WTC11 (cell line): ENCODE data around the gene TSR3. TPM values are rescaled to one million over a fixed set of nuclear protein-coding genes. Genes with fewer than 3 reads are reported as not detected.

Experiments used
- ATAC-seq: fragments of 200-7000 bp; cut with Tn5 transposase; 2 replicates; pipeline ENCODE4 v1.10.0; 2021; ENCODE audit warnings: mild to moderate bottlenecking, moderate library complexity
- CTCF ChIA-PET: fragments of 300-600 bp; sonication (Branson Sonifier 250); formaldehyde crosslinking; loops from one replicate; lab custom pipeline; 2021; ENCODE audit warnings: antibody characterized with exemption; lab: Charles Lee
- POLR2A ChIA-PET: fragments of 350-600 bp; sonication (Branson Sonifier 250); formaldehyde crosslinking; loops from one replicate; lab custom pipeline; 2021; ENCODE audit warnings: antibody characterized with exemption; lab: Charles Lee
- DNase-seq: peaks from one replicate; pipeline ENCODE4 v3.0.0; 2021; ENCODE audit warnings: low spot score
- H3K27ac Mint-ChIP-seq: 2 replicates; pipeline ENCODE4 v1.8.0; 2021; ENCODE audit warnings: mixed read lengths
- H3K27me3 Mint-ChIP-seq: 2 replicates; pipeline ENCODE4 v1.8.0; 2021; ENCODE audit warnings: low read depth, mild to moderate bottlenecking, moderate library complexity, mixed read lengths
- H3K36me3 Mint-ChIP-seq: 2 replicates; pipeline ENCODE4 v1.8.0; 2021; ENCODE audit warnings: mixed read lengths
- H3K4me1 Mint-ChIP-seq: 2 replicates; pipeline ENCODE4 v1.8.0; 2022; ENCODE audit warnings: mixed read lengths
- H3K4me3 Mint-ChIP-seq: 2 replicates; pipeline ENCODE4 v1.8.0; 2021; ENCODE audit warnings: mild to moderate bottlenecking, moderate library complexity, mixed read lengths
- H3K9me3 Mint-ChIP-seq: 2 replicates; pipeline ENCODE4 v1.8.0; 2021; ENCODE audit warnings: mixed read lengths
- CREB1 ChIP-seq: sonication (generic); formaldehyde crosslinking; IDR thresholded peaks from 2 replicates; pipeline ENCODE4 v1.8.0; 2023; ENCODE audit warnings: mild to moderate bottlenecking, missing genetic modification reagents
- CTCF ChIP-seq: fragments of 200-600 bp; IDR thresholded peaks from 2 replicates; pipeline ENCODE4 v1.8.0; 2022; ENCODE audit warnings: antibody characterized with exemption
- ELF4 ChIP-seq: sonication (generic); formaldehyde crosslinking; IDR thresholded peaks from 2 replicates; pipeline ENCODE4 v1.8.1; 2022; ENCODE audit warnings: low read depth, mild to moderate bottlenecking, moderate library complexity, missing genetic modification reagents
- FOXP1 ChIP-seq: sonication (generic); formaldehyde crosslinking; IDR thresholded peaks from 2 replicates; pipeline ENCODE4 v1.8.0; 2022; ENCODE audit warnings: missing genetic modification reagents, mild to moderate bottlenecking, moderate library complexity, borderline replicate concordance
- GABPB1 ChIP-seq: sonication (generic); formaldehyde crosslinking; IDR thresholded peaks from 2 replicates; pipeline ENCODE4 v1.8.1; 2023; ENCODE audit warnings: mild to moderate bottlenecking, missing genetic modification reagents
- IRF2 ChIP-seq: sonication (generic); formaldehyde crosslinking; IDR thresholded peaks from 2 replicates; pipeline ENCODE4 v1.8.0; 2022; ENCODE audit warnings: low read depth, missing genetic modification reagents, borderline replicate concordance
- NR1H2 ChIP-seq: sonication (generic); formaldehyde crosslinking; IDR thresholded peaks from 2 replicates; pipeline ENCODE4 v1.9.0; 2021; ENCODE audit warnings: mild to moderate bottlenecking, moderate library complexity, missing genetic modification reagents
- SMAD3 ChIP-seq: sonication (generic); formaldehyde crosslinking; IDR thresholded peaks from 2 replicates; pipeline ENCODE4 v1.8.0; 2022; ENCODE audit warnings: missing genetic modification reagents, mild to moderate bottlenecking, borderline replicate concordance
- SMAD4 ChIP-seq: sonication (generic); formaldehyde crosslinking; IDR thresholded peaks from 2 replicates; pipeline ENCODE4 v1.8.0; 2022; ENCODE audit warnings: mild to moderate bottlenecking, missing genetic modification reagents
- SP1 ChIP-seq: sonication (generic); formaldehyde crosslinking; conservative IDR thresholded peaks from 2 replicates; pipeline ENCODE4 v1.8.1; 2022; ENCODE audit warnings: missing genetic modification reagents
- STAT6 ChIP-seq: sonication (generic); formaldehyde crosslinking; conservative IDR thresholded peaks from 2 replicates; pipeline ENCODE4 v1.8.1; 2023; ENCODE audit warnings: mild to moderate bottlenecking, low read depth, missing genetic modification reagents, moderate library complexity
- TEAD1 ChIP-seq: sonication (generic); formaldehyde crosslinking; IDR thresholded peaks from 2 replicates; pipeline ENCODE4 v1.8.0; 2022; ENCODE audit warnings: mild to moderate bottlenecking, missing genetic modification reagents
- TEAD4 ChIP-seq: sonication (generic); formaldehyde crosslinking; IDR thresholded peaks from 2 replicates; pipeline ENCODE4 v1.8.0; 2022; ENCODE audit warnings: mild to moderate bottlenecking, missing genetic modification reagents
- ZBTB21 ChIP-seq: sonication (generic); formaldehyde crosslinking; IDR thresholded peaks from 2 replicates; pipeline ENCODE4 v1.8.1; 2023; ENCODE audit warnings: mild to moderate bottlenecking, missing genetic modification reagents, borderline replicate concordance
- ZNF416 ChIP-seq: fragments of 250-450 bp; sonication (Bioruptor Pico); IDR thresholded peaks from 2 replicates; pipeline ENCODE4 v1.9.0; 2021; ENCODE audit warnings: mild to moderate bottlenecking, inconsistent platforms
- total RNA-seq: library from RNA; stranded (reverse); gene quantifications from 3 replicates; pipeline ENCODE4 v1.2.3, GENCODE V29; 2021
- TF ChIP-seq, protein P1 (sequence below): sonication (generic); formaldehyde crosslinking; IDR thresholded peaks from 2 replicates; pipeline ENCODE4 v1.8.0; 2023; ENCODE audit warnings: missing genetic modification reagents, mild to moderate bottlenecking, borderline replicate concordance
- TF ChIP-seq, protein P2 (sequence below): sonication (generic); formaldehyde crosslinking; IDR thresholded peaks from 2 replicates; pipeline ENCODE4 v1.8.1; 2022; ENCODE audit warnings: low read depth, mild to moderate bottlenecking, moderate library complexity, missing genetic modification reagents, borderline replicate concordance

TSR3 gene
- total RNA-seq, 1 experiment from 2014 or later = 66.3 TPM

- TF ChIP-seq STAT6 (CRISPR knock-in tag) = no peak
- no peak for TF ChIP-seq TEAD4 (CRISPR knock-in tag)
- TF ChIP-seq, protein P1, sequence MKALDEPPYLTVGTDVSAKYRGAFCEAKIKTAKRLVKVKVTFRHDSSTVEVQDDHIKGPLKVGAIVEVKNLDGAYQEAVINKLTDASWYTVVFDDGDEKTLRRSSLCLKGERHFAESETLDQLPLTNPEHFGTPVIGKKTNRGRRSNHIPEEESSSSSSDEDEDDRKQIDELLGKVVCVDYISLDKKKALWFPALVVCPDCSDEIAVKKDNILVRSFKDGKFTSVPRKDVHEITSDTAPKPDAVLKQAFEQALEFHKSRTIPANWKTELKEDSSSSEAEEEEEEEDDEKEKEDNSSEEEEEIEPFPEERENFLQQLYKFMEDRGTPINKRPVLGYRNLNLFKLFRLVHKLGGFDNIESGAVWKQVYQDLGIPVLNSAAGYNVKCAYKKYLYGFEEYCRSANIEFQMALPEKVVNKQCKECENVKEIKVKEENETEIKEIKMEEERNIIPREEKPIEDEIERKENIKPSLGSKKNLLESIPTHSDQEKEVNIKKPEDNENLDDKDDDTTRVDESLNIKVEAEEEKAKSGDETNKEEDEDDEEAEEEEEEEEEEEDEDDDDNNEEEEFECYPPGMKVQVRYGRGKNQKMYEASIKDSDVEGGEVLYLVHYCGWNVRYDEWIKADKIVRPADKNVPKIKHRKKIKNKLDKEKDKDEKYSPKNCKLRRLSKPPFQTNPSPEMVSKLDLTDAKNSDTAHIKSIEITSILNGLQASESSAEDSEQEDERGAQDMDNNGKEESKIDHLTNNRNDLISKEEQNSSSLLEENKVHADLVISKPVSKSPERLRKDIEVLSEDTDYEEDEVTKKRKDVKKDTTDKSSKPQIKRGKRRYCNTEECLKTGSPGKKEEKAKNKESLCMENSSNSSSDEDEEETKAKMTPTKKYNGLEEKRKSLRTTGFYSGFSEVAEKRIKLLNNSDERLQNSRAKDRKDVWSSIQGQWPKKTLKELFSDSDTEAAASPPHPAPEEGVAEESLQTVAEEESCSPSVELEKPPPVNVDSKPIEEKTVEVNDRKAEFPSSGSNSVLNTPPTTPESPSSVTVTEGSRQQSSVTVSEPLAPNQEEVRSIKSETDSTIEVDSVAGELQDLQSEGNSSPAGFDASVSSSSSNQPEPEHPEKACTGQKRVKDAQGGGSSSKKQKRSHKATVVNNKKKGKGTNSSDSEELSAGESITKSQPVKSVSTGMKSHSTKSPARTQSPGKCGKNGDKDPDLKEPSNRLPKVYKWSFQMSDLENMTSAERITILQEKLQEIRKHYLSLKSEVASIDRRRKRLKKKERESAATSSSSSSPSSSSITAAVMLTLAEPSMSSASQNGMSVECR (CRISPR knock-in tag) = no peak
- no peak for TF ChIP-seq ZBTB21 (CRISPR knock-in tag)
- no peak for TF ChIP-seq CTCF
- TF ChIP-seq ELF4 = no peak
- no peak for TF ChIP-seq CREB1 (CRISPR knock-in tag)
- no peak for TF ChIP-seq TEAD1 (CRISPR knock-in tag)
Measured at GRCh38 chr16:1327619-1327947, 24.1 kb downstream of the TSR3 start (continued).

DNA sequence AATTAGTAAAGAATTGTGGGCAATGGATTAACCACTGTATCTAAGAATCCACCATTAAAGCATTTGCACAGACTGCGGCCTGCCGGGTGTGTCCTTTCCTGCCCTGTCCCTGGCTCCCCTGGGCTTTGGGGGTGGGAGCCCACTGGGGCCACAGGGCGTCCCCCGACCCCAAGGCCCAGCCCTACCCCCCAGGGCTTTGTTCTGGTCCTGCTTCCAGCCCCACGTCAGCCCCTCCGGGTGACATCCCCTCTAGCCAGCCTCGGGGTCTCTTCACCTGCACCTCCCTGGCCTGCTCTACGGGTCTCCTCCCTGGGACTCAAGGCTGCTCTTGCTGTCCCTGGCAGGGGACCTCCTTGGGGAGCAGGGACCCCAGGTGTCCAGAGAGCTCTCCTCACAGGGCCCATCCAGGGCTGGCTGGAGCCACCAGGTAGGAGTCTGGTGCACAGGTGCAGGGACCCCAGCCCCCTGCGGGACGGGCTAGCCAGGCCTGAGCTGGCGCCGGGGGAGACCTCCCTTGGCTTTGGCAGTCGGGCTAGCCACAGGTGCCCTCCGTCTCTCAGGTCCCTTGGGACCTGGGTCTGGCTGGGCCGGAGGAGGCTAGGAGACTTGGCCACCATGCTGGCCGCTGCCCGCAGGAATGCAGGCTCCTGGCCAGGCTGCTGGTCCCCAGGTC lies 24.6 kb downstream of the TSR3 start:
- ChIA-PET CTCF (interaction anchor here (0.6 to 3.3 kb wide), 7 partner anchors 10 to 150 kb away, joined by 3 to 15 read pairs (median 3); no protein-coding TSS in a partner anchor), POLR2A (interaction anchor here (1.9 kb wide), 1 partner anchor 18 kb away, joined by 5 read pairs; the partner anchor contains the start of gene UBE2I)
- Mint-ChIP-seq H3K4me1 (peaks cover 12% of the 10 kb centered on the region), H3K9me3 (no peaks in the 10 kb centered on the region), H3K27ac (peak overlapping the region; percentile 47; the same call in 1 of the 2 replicates), H3K36me3 (peaks cover 11% of the 10 kb centered on the region), H3K27me3 (no peaks in the 10 kb centered on the region), H3K4me3 (no peak overlapping the region)
- TF ChIP-seq FOXP1 (CRISPR knock-in tag) (0 out of 2 replicates have a peak, but pooled peaks have one; percentile 40), SMAD4 (no peak), GABPB1 (no peak), NR1H2 (no peak)
- DNase-seq (no peak), ATAC-seq (no peak)

DNA sequence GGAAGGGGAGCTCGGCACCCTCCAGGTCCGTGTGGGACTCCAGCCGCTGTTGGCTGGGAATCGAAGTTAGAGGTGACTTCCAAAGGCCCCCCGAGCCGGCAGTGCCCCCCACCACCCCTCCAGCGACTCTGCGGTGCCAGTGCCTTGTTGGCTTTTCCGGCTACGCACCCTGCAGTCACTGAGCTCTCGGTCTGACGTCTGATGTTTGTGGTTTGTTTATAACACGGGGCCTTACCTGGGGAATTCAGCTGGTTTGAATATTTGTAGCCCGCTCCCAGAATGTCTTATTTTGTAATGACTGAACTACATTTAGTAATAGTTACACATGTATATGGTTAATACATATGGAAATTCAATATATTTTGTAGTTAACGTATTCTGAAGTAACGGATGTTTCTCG lies 25.3 kb downstream of the TSR3 start:
- peak overlapping the region; percentile 47 for H3K27ac Mint-ChIP-seq
- TF ChIP-seq ZNF416 (no peak), TEAD1 (CRISPR knock-in tag) (no peak), IRF2 (CRISPR knock-in tag) (no peak), SMAD3 (no peak), SP1 (CRISPR knock-in tag) (no peak)
- TF ChIP-seq, protein P2, sequence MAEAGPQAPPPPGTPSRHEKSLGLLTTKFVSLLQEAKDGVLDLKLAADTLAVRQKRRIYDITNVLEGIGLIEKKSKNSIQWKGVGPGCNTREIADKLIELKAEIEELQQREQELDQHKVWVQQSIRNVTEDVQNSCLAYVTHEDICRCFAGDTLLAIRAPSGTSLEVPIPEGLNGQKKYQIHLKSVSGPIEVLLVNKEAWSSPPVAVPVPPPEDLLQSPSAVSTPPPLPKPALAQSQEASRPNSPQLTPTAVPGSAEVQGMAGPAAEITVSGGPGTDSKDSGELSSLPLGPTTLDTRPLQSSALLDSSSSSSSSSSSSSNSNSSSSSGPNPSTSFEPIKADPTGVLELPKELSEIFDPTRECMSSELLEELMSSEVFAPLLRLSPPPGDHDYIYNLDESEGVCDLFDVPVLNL (CRISPR knock-in tag) = no peak
- TF ChIP-seq, all 79 proteins: peak for 0
- ATAC-seq (no peak), DNase-seq (no peak)
- Mint-ChIP-seq H3K36me3 (peaks cover 12% of the 10 kb centered on the region), H3K9me3 (no peaks in the 10 kb centered on the region), H3K4me1 (peaks cover 8% of the 10 kb centered on the region), H3K4me3 (no peak overlapping the region), H3K27me3 (no peaks in the 10 kb centered on the region)
- CTCF ChIA-PET = interaction anchor here (0.6 to 3.3 kb wide), 12 partner anchors 9 to 150 kb away, joined by 3 to 15 read pairs (median 3); no protein-coding TSS in a partner anchor
- POLR2A ChIA-PET = interaction anchor here (1.9 kb wide), 1 partner anchor 17 kb away, joined by 5 read pairs; the partner anchor contains the start of gene UBE2I
